A549 (cell line): ENCODE results near the gene AADACL3. TPM values are rescaled to one million over a fixed set of nuclear protein-coding genes. Genes with fewer than 3 reads are reported as not detected.

Experiments
- ATAC-seq, 2 experiments: fragments of 200-7000 bp in 1 of 2; fragments of >200 bp in 1 of 2; cut with Nextera tagmentation in 1 of 2; cut with Tn5 transposase in 1 of 2; 3 replicates each; pipeline versions ENCODE4 v1.8.0 to v1.9.1; 2018 to 2020; ENCODE audit warnings: mild to moderate bottlenecking in 1 of 2, moderate library complexity in 1 of 2
- CTCF ChIA-PET: fragments of 300-600 bp; sonication (Branson Sonifier 250); formaldehyde crosslinking; extraction: SDS; loops from one replicate; lab custom pipeline; 2021; ENCODE audit warnings: antibody characterized with exemption, inconsistent platforms; lab: Yijun Ruan, JAX
- POLR2A ChIA-PET: fragments of 350-600 bp; formaldehyde crosslinking; extraction: SDS; loops from one replicate; lab custom pipeline; 2021; ENCODE audit warnings: antibody characterized with exemption, inconsistent platforms; lab: Yijun Ruan, JAX
- DNase-seq, 2 experiments: peaks; one replicate each; pipeline versions ENCODE4 v3.0.0 to v3.0.0-alpha.2; 2011 to 2016; ENCODE audit warnings: low read depth in 1 of 2, low spot score in 1 of 2
- FAIRE-seq: peaks from 2 replicates; lab custom pipeline; 2011; peaks lifted over from hg19 to GRCh38; lab: Jason Lieb, UNC
- H3K27ac ChIP-seq, 2 experiments: fragments of >200 bp; sonication (Bioruptor Twin); formaldehyde crosslinking; 3 replicates each; pipeline ENCODE4 v1.5.1; 2016 to 2017
- H3K4me1 ChIP-seq: fragments of >200 bp; sonication (Bioruptor Twin); formaldehyde crosslinking; 3 replicates; pipeline ENCODE4 v1.6.1; 2016
- H3K4me2 ChIP-seq: fragments of >200 bp; sonication (Bioruptor Twin); formaldehyde crosslinking; 3 replicates; pipeline ENCODE4 v1.6.1; 2016
- H3K4me3 ChIP-seq: fragments of >200 bp; sonication (Bioruptor Twin); formaldehyde crosslinking; 3 replicates; pipeline ENCODE4 v1.5.1; 2016
- H3K9me3 ChIP-seq: fragments of >200 bp; sonication (Bioruptor Twin); formaldehyde crosslinking; 3 replicates; pipeline ENCODE4 v1.6.1; 2016
- CBX2 ChIP-seq: fragments of 200-600 bp; sonication (generic); IDR thresholded peaks from 2 replicates; pipeline ENCODE4 v1.6.1; 2016; ENCODE audit warnings: low read depth, mild to moderate bottlenecking, borderline replicate concordance
- CEBPB ChIP-seq, 2 experiments: fragments of >200 bp in 1 of 2; sonication (Bioruptor Twin) in 1 of 2; formaldehyde crosslinking in 1 of 2; IDR thresholded peaks; 2 replicates each; pipeline ENCODE4 v1.6.1; 2012 to 2016
- CHD4 ChIP-seq: fragments of 200-600 bp; sonication (generic); IDR thresholded peaks from 2 replicates; pipeline ENCODE4 v1.6.1; 2016; ENCODE audit warnings: antibody characterized with exemption, mild to moderate bottlenecking, borderline replicate concordance
- EHMT2 ChIP-seq: fragments of 200-600 bp; sonication (generic); IDR thresholded peaks from 2 replicates; pipeline ENCODE4 v1.6.1; 2016; ENCODE audit warnings: antibody characterized with exemption, low read depth, mild to moderate bottlenecking, moderate library complexity
- EP300 ChIP-seq, 2 experiments: fragments of >200 bp; sonication (Bioruptor Twin); formaldehyde crosslinking; IDR thresholded peaks; 2 replicates in 1 of 2; 3 replicates in 1 of 2; pipeline ENCODE4 v1.6.1; 2016 to 2017
- FOSB ChIP-seq: fragments of 250-450 bp; sonication (Bioruptor Pico); IDR thresholded peaks from 2 replicates; pipeline ENCODE4 v1.5.0; 2020; ENCODE audit warnings: mild to moderate bottlenecking, moderate library complexity
- FOSL2 ChIP-seq, 2 experiments: fragments of 450-650 bp in 1 of 2; fragments of >200 bp in 1 of 2; sonication (Bioruptor Twin) in 1 of 2; formaldehyde crosslinking; IDR thresholded peaks; 2 replicates each; pipeline versions ENCODE4 v1.5.0 to v1.6.1; 2016 to 2020; ENCODE audit warnings: mild to moderate bottlenecking in 1 of 2, moderate library complexity in 1 of 2
- GATA3 ChIP-seq: IDR thresholded peaks from 2 replicates; pipeline ENCODE4 v1.6.1; 2012; ENCODE audit warnings: borderline replicate concordance
- HDAC2 ChIP-seq: fragments of 200-600 bp; sonication (generic); IDR thresholded peaks from 2 replicates; pipeline ENCODE4 v1.6.1; 2016
- HEYL ChIP-seq: fragments of 250-450 bp; sonication (Bioruptor Pico); IDR thresholded peaks from 2 replicates; pipeline ENCODE4 v1.8.0; 2021; ENCODE audit warnings: mild to moderate bottlenecking, moderate library complexity
- HOXB5 ChIP-seq: fragments of 250-450 bp; sonication (Bioruptor Pico); IDR thresholded peaks from 2 replicates; pipeline ENCODE4 v1.5.0; 2020; ENCODE audit warnings: mild to moderate bottlenecking, moderate library complexity
- JUN ChIP-seq, 2 experiments: fragments of >200 bp; sonication (Bioruptor Twin); formaldehyde crosslinking; IDR thresholded peaks; 2 replicates in 1 of 2; 3 replicates in 1 of 2; pipeline ENCODE4 v1.6.1; 2016 to 2017
- JUNB ChIP-seq: fragments of >200 bp; sonication (Bioruptor Twin); formaldehyde crosslinking; IDR thresholded peaks from 2 replicates; pipeline ENCODE4 v1.6.1; 2016
- KDM1A ChIP-seq: fragments of 200-600 bp; sonication (generic); IDR thresholded peaks from 2 replicates; pipeline ENCODE4 v1.6.1; 2016; ENCODE audit warnings: low read depth, mild to moderate bottlenecking
- MAZ ChIP-seq: fragments of 150-350 bp; IDR thresholded peaks from 2 replicates; pipeline ENCODE4 v1.6.1; 2014; ENCODE audit warnings: antibody characterized with exemption, low read depth, low read length, borderline replicate concordance
- NFE2L2 ChIP-seq: fragments of 150-350 bp; conservative IDR thresholded peaks from 2 replicates; pipeline ENCODE4 v1.6.1; 2014; ENCODE audit warnings: low read length
- NPAS2 ChIP-seq: fragments of 250-450 bp; sonication (Bioruptor Pico); IDR thresholded peaks from 2 replicates; pipeline ENCODE4 v1.8.0; 2022; ENCODE audit warnings: mild to moderate bottlenecking, moderate library complexity, borderline replicate concordance
- POLR2A ChIP-seq: IDR thresholded peaks from 2 replicates; pipeline ENCODE4 v1.6.1; 2012; ENCODE audit warnings: mild to moderate bottlenecking, low read length
- POLR2AphosphoS2 ChIP-seq: conservative IDR thresholded peaks from 2 replicates; pipeline ENCODE4 v1.6.1; 2012; ENCODE audit warnings: low read length, improper control_type of control experiment, inconsistent platforms
- RAD21 ChIP-seq, 2 experiments: fragments of >200 bp in 1 of 2; sonication (Bioruptor Twin) in 1 of 2; formaldehyde crosslinking in 1 of 2; IDR thresholded peaks in 1 of 2; conservative IDR thresholded peaks in 1 of 2; 2 replicates in 1 of 2; 3 replicates in 1 of 2; pipeline ENCODE4 v1.6.1; 2012 to 2018; ENCODE audit warnings: inconsistent platforms in 1 of 2
- RARB ChIP-seq: fragments of 250-450 bp; sonication (Bioruptor Pico); IDR thresholded peaks from 2 replicates; pipeline ENCODE4 v1.8.0; 2021; ENCODE audit warnings: mild to moderate bottlenecking, moderate library complexity
- RNF2 ChIP-seq: fragments of 200-600 bp; sonication (generic); IDR thresholded peaks from 2 replicates; pipeline ENCODE4 v1.6.1; 2016; ENCODE audit warnings: low read depth, mild to moderate bottlenecking, antibody characterized with exemption, moderate library complexity, borderline replicate concordance
- SREBF2 ChIP-seq: fragments of 450-650 bp; IDR thresholded peaks from 2 replicates; pipeline ENCODE4 v1.6.1; 2014; ENCODE audit warnings: mild to moderate bottlenecking, moderate library complexity
- ZC3H11A ChIP-seq: fragments of 450-650 bp; IDR thresholded peaks from 2 replicates; pipeline ENCODE4 v1.6.1; 2014; ENCODE audit warnings: antibody characterized with exemption, mild to moderate bottlenecking
- ZSCAN20 ChIP-seq: fragments of 250-450 bp; sonication (Bioruptor Pico); IDR thresholded peaks from 2 replicates; pipeline ENCODE4 v1.8.0; 2022; ENCODE audit warnings: mild to moderate bottlenecking, moderate library complexity
- whole genome bisulfite sequencing: methylation state at CpG from one replicate; pipeline ENCODE4 v1.1.6; 2017; ENCODE audit errors: missing lambda C conversion rate; 5-methylcytosine and 5-hydroxymethylcytosine counted together
- polyA plus RNA-seq, 4 experiments: library from polyadenylated mRNA; depleted of rRNA in 3 of 4; stranded (reverse); fragments of >200 nt; fragmentation: RNase III in 1 of 4; extraction: RNeasy Plus Mini Kit Qiagen cat#74134 plus additional on column Dnase treatment in 1 of 4; gene quantifications; 2 replicates in 3 of 4; 3 replicates in 1 of 4; pipeline ENCODE4 v1.2.3, GENCODE V29; 2011 to 2017
- TF ChIP-seq, protein P1 (sequence below): fragments of 200-600 bp; sonication (generic); IDR thresholded peaks from 2 replicates; pipeline ENCODE4 v1.6.1; 2016; ENCODE audit warnings: antibody characterized with exemption, mild to moderate bottlenecking, moderate library complexity
- TF ChIP-seq, protein P2 (sequence below): fragments of >200 bp; sonication (Bioruptor Twin); formaldehyde crosslinking; IDR thresholded peaks from 2 replicates; pipeline ENCODE4 v1.6.1; 2016
- TF ChIP-seq, protein P3 (sequence below): fragments of >200 bp; sonication (Bioruptor Twin); formaldehyde crosslinking; IDR thresholded peaks from 3 replicates; pipeline ENCODE4 v1.5.1; 2016
- TF ChIP-seq, protein P4 (sequence below): IDR thresholded peaks from 2 replicates; pipeline ENCODE4 v1.6.1; 2012

The AADACL3 gene
- polyA plus RNA-seq, 2 of the 4 experiments (the other 2 are of a cell fraction) = not detected

DNA sequence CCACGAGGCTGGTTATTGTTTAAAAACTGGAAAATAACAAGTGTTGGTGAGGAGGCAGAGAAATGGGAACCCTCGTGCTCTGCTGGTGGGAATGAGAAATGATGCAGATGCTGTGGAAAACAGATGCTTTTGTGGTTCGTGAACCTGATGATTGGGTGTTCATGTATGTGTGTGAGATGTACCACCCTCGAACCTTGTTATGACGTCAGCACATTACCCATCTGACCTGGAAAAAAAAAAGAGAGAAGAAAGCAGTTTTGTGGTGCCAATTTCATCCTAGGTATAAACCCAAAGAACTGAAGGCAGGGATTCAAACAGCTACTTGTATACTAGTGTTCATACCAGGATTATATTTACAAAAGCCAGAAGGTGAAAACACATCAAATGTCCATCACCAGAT is 23.7 kb downstream of the AADACL3 start:
- CTCF ChIA-PET = interaction anchor here (0.9 kb wide), 1 partner anchor 13 kb away, joined by 4 read pairs; no protein-coding TSS in a partner anchor
- no peak overlapping the region for H3K4me3 ChIP-seq
- H3K4me2 ChIP-seq = no peak overlapping the region
- DNase-seq (no peak), ATAC-seq (no peak), FAIRE-seq (no peak)
- TF ChIP-seq KDM1A (no peak), MAZ (no peak), HEYL (CRISPR knock-in tag) (no peak), ZC3H11A (no peak), CEBPB (IDR thresholded peaks at IDR 0.05) (no peak), GATA3 (no peak), RARB (CRISPR knock-in tag) (no peak), ZSCAN20 (CRISPR knock-in tag) (no peak), CBX2 (no peak)
- TF ChIP-seq, protein P1, sequence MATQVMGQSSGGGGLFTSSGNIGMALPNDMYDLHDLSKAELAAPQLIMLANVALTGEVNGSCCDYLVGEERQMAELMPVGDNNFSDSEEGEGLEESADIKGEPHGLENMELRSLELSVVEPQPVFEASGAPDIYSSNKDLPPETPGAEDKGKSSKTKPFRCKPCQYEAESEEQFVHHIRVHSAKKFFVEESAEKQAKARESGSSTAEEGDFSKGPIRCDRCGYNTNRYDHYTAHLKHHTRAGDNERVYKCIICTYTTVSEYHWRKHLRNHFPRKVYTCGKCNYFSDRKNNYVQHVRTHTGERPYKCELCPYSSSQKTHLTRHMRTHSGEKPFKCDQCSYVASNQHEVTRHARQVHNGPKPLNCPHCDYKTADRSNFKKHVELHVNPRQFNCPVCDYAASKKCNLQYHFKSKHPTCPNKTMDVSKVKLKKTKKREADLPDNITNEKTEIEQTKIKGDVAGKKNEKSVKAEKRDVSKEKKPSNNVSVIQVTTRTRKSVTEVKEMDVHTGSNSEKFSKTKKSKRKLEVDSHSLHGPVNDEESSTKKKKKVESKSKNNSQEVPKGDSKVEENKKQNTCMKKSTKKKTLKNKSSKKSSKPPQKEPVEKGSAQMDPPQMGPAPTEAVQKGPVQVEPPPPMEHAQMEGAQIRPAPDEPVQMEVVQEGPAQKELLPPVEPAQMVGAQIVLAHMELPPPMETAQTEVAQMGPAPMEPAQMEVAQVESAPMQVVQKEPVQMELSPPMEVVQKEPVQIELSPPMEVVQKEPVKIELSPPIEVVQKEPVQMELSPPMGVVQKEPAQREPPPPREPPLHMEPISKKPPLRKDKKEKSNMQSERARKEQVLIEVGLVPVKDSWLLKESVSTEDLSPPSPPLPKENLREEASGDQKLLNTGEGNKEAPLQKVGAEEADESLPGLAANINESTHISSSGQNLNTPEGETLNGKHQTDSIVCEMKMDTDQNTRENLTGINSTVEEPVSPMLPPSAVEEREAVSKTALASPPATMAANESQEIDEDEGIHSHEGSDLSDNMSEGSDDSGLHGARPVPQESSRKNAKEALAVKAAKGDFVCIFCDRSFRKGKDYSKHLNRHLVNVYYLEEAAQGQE = no peak
- no peaks in the 10 kb centered on the region for H3K4me1 ChIP-seq
- POLR2A ChIA-PET = no interaction called here
- H3K9me3 ChIP-seq = peaks cover 4% of the 10 kb centered on the region; the same call in 1 of the 3 replicates
- WGBS = 6% methylated on average over 5 of the region's 5 CpGs
- H3K27ac ChIP-seq = no peak overlapping the region

DNA sequence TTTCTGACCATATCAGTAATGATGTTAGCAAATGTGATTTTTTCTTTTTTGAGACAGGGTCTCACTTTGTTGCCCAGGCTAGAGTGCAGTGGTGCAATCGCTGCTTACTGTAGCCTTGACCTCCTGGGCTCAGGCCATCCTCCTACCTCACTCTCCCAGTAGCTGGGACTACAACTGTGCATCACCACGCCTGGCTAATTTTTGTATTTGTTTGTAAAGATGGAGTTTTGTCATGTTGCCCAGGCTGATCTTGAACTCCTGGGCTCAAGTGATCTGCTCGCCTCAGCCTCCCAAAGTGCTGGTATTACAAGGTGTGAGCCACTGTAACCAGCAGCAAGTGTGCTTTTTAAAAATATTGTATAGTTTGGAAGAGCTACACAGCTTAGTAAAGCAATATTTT is 26.0 kb downstream of the AADACL3 start:
- no peaks in the 10 kb centered on the region for H3K4me1 ChIP-seq
- ChIA-PET POLR2A (no interaction called here), CTCF (no interaction called here)
- DNase-seq = no peak
- no peaks in the 10 kb centered on the region for H3K9me3 ChIP-seq
- H3K27ac ChIP-seq = no peak overlapping the region
- 39% methylated on average over 3 of the region's 3 CpGs for WGBS
- no peak overlapping the region for H3K4me2 ChIP-seq
- FAIRE-seq = no peak
- no peak overlapping the region for H3K4me3 ChIP-seq
- no peak for TF ChIP-seq HDAC2
- no peak for TF ChIP-seq NFE2L2
- TF ChIP-seq HOXB5 (CRISPR knock-in tag) = no peak
- TF ChIP-seq KDM1A = no peak
- TF ChIP-seq RNF2 = no peak
- no peak for TF ChIP-seq POLR2A
- TF ChIP-seq CHD4 = no peak
- TF ChIP-seq, protein P2, sequence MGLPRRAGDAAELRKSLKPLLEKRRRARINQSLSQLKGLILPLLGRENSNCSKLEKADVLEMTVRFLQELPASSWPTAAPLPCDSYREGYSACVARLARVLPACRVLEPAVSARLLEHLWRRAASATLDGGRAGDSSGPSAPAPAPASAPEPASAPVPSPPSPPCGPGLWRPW = no peak
- no peak for TF ChIP-seq EHMT2
- no peak for ATAC-seq

DNA sequence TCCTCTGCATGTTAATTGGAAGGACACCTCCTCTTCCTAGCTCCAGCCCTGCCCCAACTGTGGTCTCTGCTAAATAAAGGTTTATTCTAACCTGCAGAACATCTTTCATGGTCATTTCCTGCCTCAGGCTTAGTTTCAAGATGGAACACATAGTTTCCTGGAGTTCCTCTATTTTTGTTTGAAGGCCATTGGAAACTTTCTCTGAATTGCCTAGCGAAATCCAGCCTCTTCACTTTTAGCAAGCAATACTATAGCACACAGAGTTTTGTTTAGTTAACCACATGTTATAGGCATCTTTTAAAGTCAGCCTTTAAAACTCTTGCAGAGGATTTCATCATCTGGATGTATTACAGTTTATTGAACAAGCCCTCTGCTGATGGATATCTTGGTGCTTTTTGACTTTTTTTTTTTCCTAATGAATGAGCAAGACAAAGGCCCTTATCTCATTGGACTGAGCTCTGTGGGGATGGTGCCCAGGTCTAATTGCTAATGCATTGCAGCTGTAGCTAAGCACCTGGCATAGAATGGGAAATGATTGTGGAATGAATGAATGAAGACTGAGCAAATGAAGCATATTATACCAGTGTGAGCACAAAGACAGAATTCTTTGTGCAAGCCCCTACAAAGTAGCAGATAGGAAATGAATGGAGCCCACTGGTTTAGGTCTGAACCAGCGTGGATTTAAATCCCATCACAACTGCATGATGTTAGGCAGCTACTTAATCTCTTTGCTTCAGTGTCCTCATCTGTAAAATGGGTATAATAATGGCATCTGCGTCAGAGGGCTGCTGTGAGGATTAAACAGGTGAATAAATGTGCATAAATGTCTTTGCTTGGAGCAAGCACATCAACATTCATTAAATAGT is 29.4 kb downstream of the AADACL3 start:
- 12% methylated on average over 3 of the region's 3 CpGs for WGBS
- peaks cover 10% of the 10 kb centered on the region; the same call in 1 of the 3 replicates for H3K9me3 ChIP-seq
- no peak for TF ChIP-seq JUNB
- TF ChIP-seq, protein P3, sequence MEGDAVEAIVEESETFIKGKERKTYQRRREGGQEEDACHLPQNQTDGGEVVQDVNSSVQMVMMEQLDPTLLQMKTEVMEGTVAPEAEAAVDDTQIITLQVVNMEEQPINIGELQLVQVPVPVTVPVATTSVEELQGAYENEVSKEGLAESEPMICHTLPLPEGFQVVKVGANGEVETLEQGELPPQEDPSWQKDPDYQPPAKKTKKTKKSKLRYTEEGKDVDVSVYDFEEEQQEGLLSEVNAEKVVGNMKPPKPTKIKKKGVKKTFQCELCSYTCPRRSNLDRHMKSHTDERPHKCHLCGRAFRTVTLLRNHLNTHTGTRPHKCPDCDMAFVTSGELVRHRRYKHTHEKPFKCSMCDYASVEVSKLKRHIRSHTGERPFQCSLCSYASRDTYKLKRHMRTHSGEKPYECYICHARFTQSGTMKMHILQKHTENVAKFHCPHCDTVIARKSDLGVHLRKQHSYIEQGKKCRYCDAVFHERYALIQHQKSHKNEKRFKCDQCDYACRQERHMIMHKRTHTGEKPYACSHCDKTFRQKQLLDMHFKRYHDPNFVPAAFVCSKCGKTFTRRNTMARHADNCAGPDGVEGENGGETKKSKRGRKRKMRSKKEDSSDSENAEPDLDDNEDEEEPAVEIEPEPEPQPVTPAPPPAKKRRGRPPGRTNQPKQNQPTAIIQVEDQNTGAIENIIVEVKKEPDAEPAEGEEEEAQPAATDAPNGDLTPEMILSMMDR = no peak
- no peak for TF ChIP-seq RAD21 (conservative IDR thresholded peaks at IDR 0.05 in 1 of 2, IDR thresholded peaks at IDR 0.05 in 1 of 2)
- TF ChIP-seq EP300 (IDR thresholded peaks at IDR 0.05) = no peak
- no peak for TF ChIP-seq FOSL2 (IDR thresholded peaks at IDR 0.05)
- TF ChIP-seq FOSL2 (CRISPR knock-in tag; IDR thresholded peaks at IDR 0.05) = no peak
- no peak for TF ChIP-seq NFE2L2
- TF ChIP-seq RNF2 = no peak
- TF ChIP-seq HEYL (CRISPR knock-in tag) = no peak
- TF ChIP-seq FOSB (CRISPR knock-in tag) = no peak
- TF ChIP-seq HOXB5 (CRISPR knock-in tag) = no peak
- TF ChIP-seq NPAS2 = no peak
- no peak for TF ChIP-seq POLR2AphosphoS2
- TF ChIP-seq JUN (IDR thresholded peaks at IDR 0.05) = no peak
- TF ChIP-seq, protein P4, sequence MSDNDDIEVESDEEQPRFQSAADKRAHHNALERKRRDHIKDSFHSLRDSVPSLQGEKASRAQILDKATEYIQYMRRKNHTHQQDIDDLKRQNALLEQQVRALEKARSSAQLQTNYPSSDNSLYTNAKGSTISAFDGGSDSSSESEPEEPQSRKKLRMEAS = no peak
- TF ChIP-seq SREBF2 = no peak
- no peak for TF ChIP-seq KDM1A

More for the DNA sequence above, 29.4 kb downstream of the AADACL3 start:
- H3K27ac ChIP-seq = no peak overlapping the region
- ChIA-PET POLR2A (no interaction called here), CTCF (interaction anchor here (1.0 kb wide), 1 partner anchor 620 kb away, joined by 3 read pairs; no protein-coding TSS in a partner anchor)
- no peaks in the 10 kb centered on the region for H3K4me1 ChIP-seq
- DNase-seq = no peak
- FAIRE-seq = no peak
- H3K4me3 ChIP-seq = no peak overlapping the region
- ATAC-seq = no peak
- H3K4me2 ChIP-seq = no peak overlapping the region
